WTC11 (cell line): ENCODE data around the gene UBXN6. TPM values are rescaled to one million over a fixed set of nuclear protein-coding genes. Genes with fewer than 3 reads are reported as not detected.

ENCODE experiments used
- ATAC-seq: fragments of 200-7000 bp; cut with Tn5 transposase; 2 replicates; pipeline ENCODE4 v1.10.0; 2021; ENCODE audit warnings: mild to moderate bottlenecking, moderate library complexity
- CTCF ChIA-PET: fragments of 300-600 bp; sonication (Branson Sonifier 250); formaldehyde crosslinking; loops from one replicate; lab custom pipeline; 2021; ENCODE audit warnings: antibody characterized with exemption; lab: Charles Lee
- POLR2A ChIA-PET: fragments of 350-600 bp; sonication (Branson Sonifier 250); formaldehyde crosslinking; loops from one replicate; lab custom pipeline; 2021; ENCODE audit warnings: antibody characterized with exemption; lab: Charles Lee
- DNase-seq: peaks from one replicate; pipeline ENCODE4 v3.0.0; 2021; ENCODE audit warnings: low spot score
- H3K27ac Mint-ChIP-seq: 2 replicates; pipeline ENCODE4 v1.8.0; 2021; ENCODE audit warnings: mixed read lengths
- H3K27me3 Mint-ChIP-seq: 2 replicates; pipeline ENCODE4 v1.8.0; 2021; ENCODE audit warnings: low read depth, mild to moderate bottlenecking, moderate library complexity, mixed read lengths
- H3K36me3 Mint-ChIP-seq: 2 replicates; pipeline ENCODE4 v1.8.0; 2021; ENCODE audit warnings: mixed read lengths
- H3K4me1 Mint-ChIP-seq: 2 replicates; pipeline ENCODE4 v1.8.0; 2022; ENCODE audit warnings: mixed read lengths
- H3K4me3 Mint-ChIP-seq: 2 replicates; pipeline ENCODE4 v1.8.0; 2021; ENCODE audit warnings: mild to moderate bottlenecking, moderate library complexity, mixed read lengths
- H3K9me3 Mint-ChIP-seq: 2 replicates; pipeline ENCODE4 v1.8.0; 2021; ENCODE audit warnings: mixed read lengths
- CBFB ChIP-seq: sonication (generic); formaldehyde crosslinking; IDR thresholded peaks from 2 replicates; pipeline ENCODE4 v1.8.1; 2022; ENCODE audit warnings: mild to moderate bottlenecking, low read depth, missing genetic modification reagents
- CREM ChIP-seq: sonication (generic); formaldehyde crosslinking; IDR thresholded peaks from 2 replicates; pipeline ENCODE4 v1.8.1; 2022; ENCODE audit warnings: mild to moderate bottlenecking, missing genetic modification reagents, moderate library complexity
- EMX1 ChIP-seq: fragments of 250-450 bp; sonication (Bioruptor Pico); IDR thresholded peaks from 2 replicates; pipeline ENCODE4 v1.8.0; 2021; ENCODE audit warnings: mild to moderate bottlenecking
- ETV6 ChIP-seq: sonication (generic); formaldehyde crosslinking; IDR thresholded peaks from 2 replicates; pipeline ENCODE4 v1.8.1; 2022; ENCODE audit warnings: mild to moderate bottlenecking, missing genetic modification reagents
- FOXJ3 ChIP-seq: sonication (generic); formaldehyde crosslinking; IDR thresholded peaks from 2 replicates; pipeline ENCODE4 v1.9.0; 2021; ENCODE audit warnings: missing genetic modification reagents, mild to moderate bottlenecking, borderline replicate concordance
- GABPB1 ChIP-seq: sonication (generic); formaldehyde crosslinking; IDR thresholded peaks from 2 replicates; pipeline ENCODE4 v1.8.1; 2023; ENCODE audit warnings: mild to moderate bottlenecking, missing genetic modification reagents
- NR1H2 ChIP-seq: sonication (generic); formaldehyde crosslinking; IDR thresholded peaks from 2 replicates; pipeline ENCODE4 v1.9.0; 2021; ENCODE audit warnings: mild to moderate bottlenecking, moderate library complexity, missing genetic modification reagents
- SMAD3 ChIP-seq: sonication (generic); formaldehyde crosslinking; IDR thresholded peaks from 2 replicates; pipeline ENCODE4 v1.8.0; 2022; ENCODE audit warnings: missing genetic modification reagents, mild to moderate bottlenecking, borderline replicate concordance
- SOX15 ChIP-seq: fragments of 250-450 bp; sonication (Bioruptor Pico); IDR thresholded peaks from 2 replicates; pipeline ENCODE4 v1.9.0; 2021; ENCODE audit warnings: mild to moderate bottlenecking
- SP1 ChIP-seq: sonication (generic); formaldehyde crosslinking; conservative IDR thresholded peaks from 2 replicates; pipeline ENCODE4 v1.8.1; 2022; ENCODE audit warnings: missing genetic modification reagents
- ZBTB21 ChIP-seq: sonication (generic); formaldehyde crosslinking; IDR thresholded peaks from 2 replicates; pipeline ENCODE4 v1.8.1; 2023; ENCODE audit warnings: mild to moderate bottlenecking, missing genetic modification reagents, borderline replicate concordance
- ZNF263 ChIP-seq: sonication (generic); formaldehyde crosslinking; IDR thresholded peaks from 2 replicates; pipeline ENCODE4 v1.8.1; 2022; ENCODE audit warnings: low read depth, mild to moderate bottlenecking, moderate library complexity, missing genetic modification reagents
- ZNF396 ChIP-seq: fragments of 250-450 bp; sonication (Bioruptor Pico); IDR thresholded peaks from 2 replicates; pipeline ENCODE4 v1.8.0; 2021; ENCODE audit warnings: mild to moderate bottlenecking, moderate library complexity, borderline replicate concordance
- total RNA-seq: library from RNA; stranded (reverse); gene quantifications from 3 replicates; pipeline ENCODE4 v1.2.3, GENCODE V29; 2021
- TF ChIP-seq, protein P1 (sequence below): sonication (generic); formaldehyde crosslinking; IDR thresholded peaks from 2 replicates; pipeline ENCODE4 v1.8.0; 2022; ENCODE audit warnings: mild to moderate bottlenecking, missing genetic modification reagents
- TF ChIP-seq, protein P2 (sequence below): sonication (generic); formaldehyde crosslinking; IDR thresholded peaks from 2 replicates; pipeline ENCODE4 v1.8.1; 2023; ENCODE audit warnings: mild to moderate bottlenecking, missing genetic modification reagents
- TF ChIP-seq, protein P3 (sequence below): sonication (generic); formaldehyde crosslinking; IDR thresholded peaks from 2 replicates; pipeline ENCODE4 v1.8.0; 2022; ENCODE audit warnings: mild to moderate bottlenecking, missing genetic modification reagents
- TF ChIP-seq, protein P4 (sequence below): sonication (generic); formaldehyde crosslinking; IDR thresholded peaks from 2 replicates; pipeline ENCODE4 v1.8.1; 2022; ENCODE audit warnings: mild to moderate bottlenecking, moderate library complexity, missing genetic modification reagents
- TF ChIP-seq, protein P5 (sequence below): fragments of 250-450 bp; sonication (Bioruptor Pico); IDR thresholded peaks from 2 replicates; pipeline ENCODE4 v1.9.0; 2021; ENCODE audit warnings: mild to moderate bottlenecking
- TF ChIP-seq, protein P6 (sequence below): sonication (generic); formaldehyde crosslinking; IDR thresholded peaks from 2 replicates; pipeline ENCODE4 v1.8.1; 2023; ENCODE audit warnings: mild to moderate bottlenecking, missing genetic modification reagents, moderate library complexity
- TF ChIP-seq, protein P7 (sequence below): sonication (generic); formaldehyde crosslinking; IDR thresholded peaks from 2 replicates; pipeline ENCODE4 v1.8.0; 2022; ENCODE audit warnings: mild to moderate bottlenecking, missing genetic modification reagents
- TF ChIP-seq, protein P8 (sequence below): fragments of 250-450 bp; sonication (Bioruptor Pico); conservative IDR thresholded peaks from 2 replicates; pipeline ENCODE4 v1.9.0; 2021; ENCODE audit warnings: mild to moderate bottlenecking

UBXN6 gene
- total RNA-seq, 1 experiment from 2014 or later = 34.8 TPM

DNA sequence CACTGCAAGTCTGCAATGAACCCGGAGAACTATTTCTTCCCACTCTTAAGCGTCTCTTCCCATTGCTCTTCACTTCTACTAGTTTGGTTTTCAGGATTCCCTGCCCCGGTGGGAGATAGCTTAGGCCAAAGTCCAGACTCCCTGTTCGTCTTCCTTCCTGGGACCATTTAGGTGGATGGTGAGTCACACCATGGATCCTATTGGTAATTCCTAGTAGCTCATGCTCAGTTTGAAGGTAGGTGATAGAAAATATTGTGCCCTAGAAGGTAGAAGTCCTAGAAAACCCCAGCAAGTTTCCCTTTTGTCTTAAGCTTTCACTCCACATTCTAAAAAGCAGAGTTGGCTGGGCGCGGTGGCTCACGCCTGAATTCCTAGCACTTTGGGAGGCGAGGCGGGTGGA lies 41.3 kb downstream of the UBXN6 start:
- Mint-ChIP-seq H3K27ac (peak overlapping the region; percentile 96), H3K4me1 (peaks cover 45% of the 10 kb centered on the region), H3K9me3 (no peaks in the 10 kb centered on the region), H3K36me3 (peaks cover 61% of the 10 kb centered on the region), H3K27me3 (no peaks in the 10 kb centered on the region), H3K4me3 (no peak overlapping the region)
- no peak for ATAC-seq
- TF ChIP-seq, protein P1, sequence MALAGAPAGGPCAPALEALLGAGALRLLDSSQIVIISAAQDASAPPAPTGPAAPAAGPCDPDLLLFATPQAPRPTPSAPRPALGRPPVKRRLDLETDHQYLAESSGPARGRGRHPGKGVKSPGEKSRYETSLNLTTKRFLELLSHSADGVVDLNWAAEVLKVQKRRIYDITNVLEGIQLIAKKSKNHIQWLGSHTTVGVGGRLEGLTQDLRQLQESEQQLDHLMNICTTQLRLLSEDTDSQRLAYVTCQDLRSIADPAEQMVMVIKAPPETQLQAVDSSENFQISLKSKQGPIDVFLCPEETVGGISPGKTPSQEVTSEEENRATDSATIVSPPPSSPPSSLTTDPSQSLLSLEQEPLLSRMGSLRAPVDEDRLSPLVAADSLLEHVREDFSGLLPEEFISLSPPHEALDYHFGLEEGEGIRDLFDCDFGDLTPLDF (CRISPR knock-in tag) = no peak
- TF ChIP-seq ZNF396 (CRISPR knock-in tag) (no peak), CBFB (CRISPR knock-in tag) (no peak), CREM (CRISPR knock-in tag) (no peak), SP1 (CRISPR knock-in tag) (no peak), ZNF263 (no peak), ZBTB21 (no peak)
- TF ChIP-seq, protein P2, sequence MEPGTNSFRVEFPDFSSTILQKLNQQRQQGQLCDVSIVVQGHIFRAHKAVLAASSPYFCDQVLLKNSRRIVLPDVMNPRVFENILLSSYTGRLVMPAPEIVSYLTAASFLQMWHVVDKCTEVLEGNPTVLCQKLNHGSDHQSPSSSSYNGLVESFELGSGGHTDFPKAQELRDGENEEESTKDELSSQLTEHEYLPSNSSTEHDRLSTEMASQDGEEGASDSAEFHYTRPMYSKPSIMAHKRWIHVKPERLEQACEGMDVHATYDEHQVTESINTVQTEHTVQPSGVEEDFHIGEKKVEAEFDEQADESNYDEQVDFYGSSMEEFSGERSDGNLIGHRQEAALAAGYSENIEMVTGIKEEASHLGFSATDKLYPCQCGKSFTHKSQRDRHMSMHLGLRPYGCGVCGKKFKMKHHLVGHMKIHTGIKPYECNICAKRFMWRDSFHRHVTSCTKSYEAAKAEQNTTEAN (CRISPR knock-in tag) = no peak
- TF ChIP-seq, protein P3, sequence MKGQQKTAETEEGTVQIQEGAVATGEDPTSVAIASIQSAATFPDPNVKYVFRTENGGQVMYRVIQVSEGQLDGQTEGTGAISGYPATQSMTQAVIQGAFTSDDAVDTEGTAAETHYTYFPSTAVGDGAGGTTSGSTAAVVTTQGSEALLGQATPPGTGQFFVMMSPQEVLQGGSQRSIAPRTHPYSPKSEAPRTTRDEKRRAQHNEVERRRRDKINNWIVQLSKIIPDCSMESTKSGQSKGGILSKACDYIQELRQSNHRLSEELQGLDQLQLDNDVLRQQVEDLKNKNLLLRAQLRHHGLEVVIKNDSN (CRISPR knock-in tag) = no peak
- TF ChIP-seq, protein P4, sequence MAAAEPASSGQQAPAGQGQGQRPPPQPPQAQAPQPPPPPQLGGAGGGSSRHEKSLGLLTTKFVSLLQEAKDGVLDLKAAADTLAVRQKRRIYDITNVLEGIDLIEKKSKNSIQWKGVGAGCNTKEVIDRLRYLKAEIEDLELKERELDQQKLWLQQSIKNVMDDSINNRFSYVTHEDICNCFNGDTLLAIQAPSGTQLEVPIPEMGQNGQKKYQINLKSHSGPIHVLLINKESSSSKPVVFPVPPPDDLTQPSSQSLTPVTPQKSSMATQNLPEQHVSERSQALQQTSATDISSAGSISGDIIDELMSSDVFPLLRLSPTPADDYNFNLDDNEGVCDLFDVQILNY (CRISPR knock-in tag) = no peak
- TF ChIP-seq, protein P5, sequence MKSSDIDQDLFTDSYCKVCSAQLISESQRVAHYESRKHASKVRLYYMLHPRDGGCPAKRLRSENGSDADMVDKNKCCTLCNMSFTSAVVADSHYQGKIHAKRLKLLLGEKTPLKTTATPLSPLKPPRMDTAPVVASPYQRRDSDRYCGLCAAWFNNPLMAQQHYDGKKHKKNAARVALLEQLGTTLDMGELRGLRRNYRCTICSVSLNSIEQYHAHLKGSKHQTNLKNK (CRISPR knock-in tag) = no peak
- TF ChIP-seq, protein P6, sequence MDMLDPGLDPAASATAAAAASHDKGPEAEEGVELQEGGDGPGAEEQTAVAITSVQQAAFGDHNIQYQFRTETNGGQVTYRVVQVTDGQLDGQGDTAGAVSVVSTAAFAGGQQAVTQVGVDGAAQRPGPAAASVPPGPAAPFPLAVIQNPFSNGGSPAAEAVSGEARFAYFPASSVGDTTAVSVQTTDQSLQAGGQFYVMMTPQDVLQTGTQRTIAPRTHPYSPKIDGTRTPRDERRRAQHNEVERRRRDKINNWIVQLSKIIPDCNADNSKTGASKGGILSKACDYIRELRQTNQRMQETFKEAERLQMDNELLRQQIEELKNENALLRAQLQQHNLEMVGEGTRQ (CRISPR knock-in tag) = no peak
- ChIA-PET CTCF (interaction anchor here (0.8 to 2.7 kb wide), 6 partner anchors 12 to 149 kb away, joined by 3 to 12 read pairs (median 5); partner anchors contain the start of genes CHAF1A and SH3GL1), POLR2A (interaction anchor here (1.1 kb wide), 1 partner anchor 26 kb away, joined by 3 read pairs; no protein-coding TSS in a partner anchor)
- no peak for DNase-seq

DNA sequence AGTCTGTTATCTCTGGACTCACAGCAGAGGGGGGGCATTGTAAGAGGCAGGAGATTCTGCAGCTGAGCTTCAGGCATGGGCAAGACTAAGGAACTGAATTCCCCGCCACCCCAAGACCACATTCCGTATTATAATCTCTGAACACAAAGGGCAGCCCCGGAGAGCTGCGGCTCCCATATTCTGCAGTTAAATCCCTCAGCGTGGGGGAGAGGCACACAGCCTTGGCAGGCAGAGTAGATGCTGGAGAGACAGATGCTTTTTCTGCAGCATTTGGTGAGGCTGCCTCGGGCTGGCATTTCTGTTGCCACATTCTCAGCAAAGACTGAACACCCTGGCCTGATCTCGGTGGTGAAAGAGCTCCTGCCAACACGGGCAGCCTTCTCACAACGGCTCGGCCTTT lies 42.2 kb downstream of the UBXN6 start:
- TF ChIP-seq FOXJ3 (no peak), NR1H2 (CRISPR knock-in tag) (no peak), ETV6 (CRISPR knock-in tag) (no peak), SMAD3 (CRISPR knock-in tag) (no peak), GABPB1 (no peak), ZBTB21 (no peak), ZNF396 (CRISPR knock-in tag) (no peak), SOX15 (CRISPR knock-in tag) (no peak), EMX1 (CRISPR knock-in tag) (no peak), CREM (CRISPR knock-in tag) (no peak)
- TF ChIP-seq, protein P7, sequence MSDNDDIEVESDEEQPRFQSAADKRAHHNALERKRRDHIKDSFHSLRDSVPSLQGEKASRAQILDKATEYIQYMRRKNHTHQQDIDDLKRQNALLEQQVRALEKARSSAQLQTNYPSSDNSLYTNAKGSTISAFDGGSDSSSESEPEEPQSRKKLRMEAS (CRISPR knock-in tag) = no peak
- TF ChIP-seq, protein P8, sequence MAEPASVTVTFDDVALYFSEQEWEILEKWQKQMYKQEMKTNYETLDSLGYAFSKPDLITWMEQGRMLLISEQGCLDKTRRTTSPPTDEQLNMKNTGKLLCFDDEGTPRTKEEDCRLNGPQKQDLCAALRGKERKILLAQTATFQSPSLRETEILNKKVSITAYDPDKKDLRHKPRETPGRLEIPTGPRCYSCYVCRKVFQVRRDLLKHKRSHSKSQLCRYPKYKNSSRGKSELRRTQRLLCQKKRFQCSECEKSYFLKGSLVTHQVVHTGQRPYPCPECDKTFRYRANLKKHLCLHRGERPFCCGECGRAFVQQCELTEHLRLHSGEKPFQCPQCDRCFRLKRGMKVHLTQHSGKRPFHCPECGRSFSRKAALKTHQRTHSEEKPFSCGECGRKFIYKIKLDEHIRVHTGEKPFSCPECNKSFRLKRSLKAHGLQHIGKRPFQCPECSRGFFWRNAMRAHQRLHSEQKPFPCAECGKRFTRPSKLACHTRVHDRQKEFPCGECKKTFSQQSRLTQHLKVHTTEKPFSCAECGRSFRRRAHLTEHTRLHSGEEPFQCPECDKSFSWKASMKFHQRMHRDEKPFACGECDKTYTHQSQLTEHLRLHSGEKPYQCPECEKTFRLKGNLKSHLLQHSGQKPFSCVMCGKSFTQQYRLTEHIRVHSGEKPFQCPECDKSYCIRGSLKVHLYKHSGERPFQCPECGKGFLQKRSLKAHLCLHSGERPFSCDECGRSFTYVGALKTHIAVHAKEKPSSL (CRISPR knock-in tag) = no peak
- DNase-seq = no peak
- no peaks in the 10 kb centered on the region for H3K9me3 Mint-ChIP-seq
- no peaks in the 10 kb centered on the region for H3K27me3 Mint-ChIP-seq
- POLR2A ChIA-PET = no interaction called here
- H3K4me1 Mint-ChIP-seq = peaks cover 45% of the 10 kb centered on the region
- CTCF ChIA-PET = interaction anchor here (1.2 to 2.7 kb wide), 7 partner anchors 11 to 148 kb away, joined by 3 to 12 read pairs (median 5); partner anchors contain the start of genes CHAF1A and SH3GL1
- peak overlapping the region; percentile 90 for H3K27ac Mint-ChIP-seq
- peak overlapping the region; percentile 20 for H3K4me3 Mint-ChIP-seq
- H3K36me3 Mint-ChIP-seq = peaks cover 64% of the 10 kb centered on the region
- ATAC-seq = peak; percentile 47
